ENCODE results near the gene SBDS. TPM values are rescaled to one million over a fixed set of nuclear protein-coding genes. Genes with fewer than 3 reads are reported as not detected.

The SBDS gene
- total and polyA plus RNA-seq, 2 experiments from 2014 or later = 85.1 to 118 TPM

- TF ChIP-seq EZH2phosphoT487 (IDR thresholded peaks at IDR 0.05; ENCODE audit: low read depth, severe bottlenecking, unreplicated experiment) (no peak), EZH2 (IDR thresholded peaks at IDR 0.05; ENCODE audit: borderline replicate concordance) (no peak), CTCF (IDR thresholded peaks at IDR 0.05; ENCODE audit: poor library complexity) (no peak)
- Histone ChIP-seq H3K4me2 (no peak overlapping the region), H3K36me3 (replicated peaks; ENCODE audit: insufficient read depth, low read depth) (no peaks in the 10 kb centered on the region)
Observed at GRCh38 chr7:66952343-66953043, 42.9 kb downstream of the SBDS start.

GRCh38 chr7:66950763-66951162 lies 44.6 kb downstream of the SBDS start:
- Histone ChIP-seq H3K27ac (no peak overlapping the region), H2AFZ (no peak overlapping the region), H4K20me1 (ENCODE audit: insufficient read depth, poor library complexity, severe bottlenecking) (no peaks in the 10 kb centered on the region), H3K9me2 (replicated peaks; ENCODE audit: insufficient read depth) (no peaks in the 10 kb centered on the region), H3K27me3 (no peaks in the 10 kb centered on the region), H3K4me3 (no peak overlapping the region), H3K9me3 (ENCODE audit: low read depth) (no peaks in the 10 kb centered on the region), H3K4me2 (no peak overlapping the region), H3K36me3 (replicated peaks; ENCODE audit: insufficient read depth, low read depth) (no peaks in the 10 kb centered on the region), H3K4me1 (ENCODE audit: insufficient read depth) (peaks cover 7% of the 10 kb centered on the region), H3K79me2 (peaks cover 5% of the 10 kb centered on the region)
- DNase-seq (ENCODE audit: low spot score) = no peak
- TF ChIP-seq EZH2 (IDR thresholded peaks at IDR 0.05; ENCODE audit: borderline replicate concordance) (no peak), EZH2phosphoT487 (IDR thresholded peaks at IDR 0.05; ENCODE audit: low read depth, severe bottlenecking, unreplicated experiment) (no peak), CTCF (IDR thresholded peaks at IDR 0.05; ENCODE audit: poor library complexity) (no peak)
- whole genome bisulfite sequencing (ENCODE audit: low lambda C conversion rate, missing lambda C conversion rate) = 91% methylated on average over 8 of the region's 8 CpGs

More at GRCh38 chr7:66952343-66953043, 42.9 kb downstream of the SBDS start:
- no peaks in the 10 kb centered on the region for H3K9me3 ChIP-seq (ENCODE audit: low read depth)
- H3K4me1 ChIP-seq (ENCODE audit: insufficient read depth) = no peaks in the 10 kb centered on the region
- H3K79me2 ChIP-seq = peaks cover 5% of the 10 kb centered on the region
- no peak overlapping the region for H3K4me3 ChIP-seq
- peak; percentile 48 for DNase-seq (ENCODE audit: low spot score)
- no peaks in the 10 kb centered on the region for H3K9me2 ChIP-seq (replicated peaks; ENCODE audit: insufficient read depth)
- 69% methylated on average over 10 of the region's 11 CpGs for WGBS (ENCODE audit: low lambda C conversion rate, missing lambda C conversion rate)
- no peaks in the 10 kb centered on the region for H3K27me3 ChIP-seq
- H2AFZ ChIP-seq = no peak overlapping the region
- H3K27ac ChIP-seq = peak overlapping the region; percentile 68
- no peaks in the 10 kb centered on the region for H4K20me1 ChIP-seq (ENCODE audit: insufficient read depth, poor library complexity, severe bottlenecking)

- WGBS (ENCODE audit: low lambda C conversion rate, missing lambda C conversion rate) = 87% methylated on average over 3 of the region's 3 CpGs
- no peak overlapping the region for H3K4me2 ChIP-seq
- peaks cover 7% of the 10 kb centered on the region for H3K4me1 ChIP-seq (ENCODE audit: insufficient read depth)
- H3K27me3 ChIP-seq = no peaks in the 10 kb centered on the region
- no peaks in the 10 kb centered on the region for H4K20me1 ChIP-seq (ENCODE audit: insufficient read depth, poor library complexity, severe bottlenecking)
- H3K79me2 ChIP-seq = peaks cover 5% of the 10 kb centered on the region
- H3K9me2 ChIP-seq (replicated peaks; ENCODE audit: insufficient read depth) = no peaks in the 10 kb centered on the region
- TF ChIP-seq EZH2 (IDR thresholded peaks at IDR 0.05; ENCODE audit: borderline replicate concordance) = no peak
- TF ChIP-seq EZH2phosphoT487 (IDR thresholded peaks at IDR 0.05; ENCODE audit: low read depth, severe bottlenecking, unreplicated experiment) = no peak
- no peak for TF ChIP-seq CTCF (IDR thresholded peaks at IDR 0.05; ENCODE audit: poor library complexity)
- H2AFZ ChIP-seq = no peak overlapping the region
- no peaks in the 10 kb centered on the region for H3K9me3 ChIP-seq (ENCODE audit: low read depth)
- no peaks in the 10 kb centered on the region for H3K36me3 ChIP-seq (replicated peaks; ENCODE audit: insufficient read depth, low read depth)
- no peak overlapping the region for H3K4me3 ChIP-seq
- H3K27ac ChIP-seq = no peak overlapping the region
- no peak for DNase-seq (ENCODE audit: low spot score)
Observed at GRCh38 chr7:66950311-66950710, 45.1 kb downstream of the SBDS start.

All from hepatocyte (in vitro differentiated cells).